Measurements from ENCODE around the gene TPRG1.

Gene TPRG1

DNA sequence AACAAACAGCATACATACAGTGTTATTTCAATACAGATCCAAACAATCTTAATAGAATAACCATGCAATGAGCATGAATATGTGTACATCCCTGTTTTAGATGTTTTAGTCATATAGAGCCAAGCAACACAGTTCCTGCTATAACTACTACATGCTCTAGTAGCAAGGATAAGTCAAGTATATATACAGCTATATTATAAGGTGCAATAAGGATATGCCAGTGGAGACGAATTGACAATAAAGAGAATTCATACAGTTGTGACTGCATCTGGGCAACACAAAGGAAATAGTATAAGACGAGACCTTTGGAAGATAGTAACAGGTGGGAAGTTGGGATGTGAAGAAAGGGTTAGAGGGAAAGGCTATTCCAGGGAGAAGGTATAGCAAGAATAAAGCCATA, 103.4 kb downstream of the TPRG1 start:
- CTCF ChIA-PET: interaction anchor here (1.4 to 10.3 kb wide), 4 partner anchors 37 to 674 kb away, joined by 3 to 98 read pairs (median 3); no protein-coding TSS in a partner anchor
- no peak for DNase-seq (ENCODE audit: extremely low spot score)

DNA sequence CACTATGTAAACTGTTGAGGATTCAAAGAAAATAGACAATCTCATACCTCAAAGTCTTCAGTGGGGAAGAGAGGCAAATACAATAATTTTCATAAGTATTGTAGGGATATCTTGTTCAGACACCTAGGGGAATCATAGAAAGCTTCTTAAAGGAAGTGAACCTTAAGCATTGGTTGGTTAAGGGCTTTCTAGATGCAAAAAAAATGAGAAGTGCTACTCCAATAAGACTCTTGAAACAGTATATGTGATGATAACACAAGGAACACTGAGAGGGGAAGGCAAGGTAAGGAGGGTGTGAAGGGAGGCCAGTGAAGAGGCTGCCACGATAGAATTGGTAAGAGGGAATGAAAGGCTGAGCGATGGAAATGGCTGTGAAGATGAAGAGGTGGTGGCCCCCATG, 104.1 kb downstream of the TPRG1 start:
- ChIA-PET POLR2A (no interaction called here), CTCF (interaction anchor here (1.1 to 10.3 kb wide), 6 partner anchors 31 to 673 kb away, joined by 3 to 98 read pairs (median 3); no protein-coding TSS in a partner anchor)
- DNase-seq (ENCODE audit: extremely low spot score): no peak
- TF ChIP-seq, protein P1, sequence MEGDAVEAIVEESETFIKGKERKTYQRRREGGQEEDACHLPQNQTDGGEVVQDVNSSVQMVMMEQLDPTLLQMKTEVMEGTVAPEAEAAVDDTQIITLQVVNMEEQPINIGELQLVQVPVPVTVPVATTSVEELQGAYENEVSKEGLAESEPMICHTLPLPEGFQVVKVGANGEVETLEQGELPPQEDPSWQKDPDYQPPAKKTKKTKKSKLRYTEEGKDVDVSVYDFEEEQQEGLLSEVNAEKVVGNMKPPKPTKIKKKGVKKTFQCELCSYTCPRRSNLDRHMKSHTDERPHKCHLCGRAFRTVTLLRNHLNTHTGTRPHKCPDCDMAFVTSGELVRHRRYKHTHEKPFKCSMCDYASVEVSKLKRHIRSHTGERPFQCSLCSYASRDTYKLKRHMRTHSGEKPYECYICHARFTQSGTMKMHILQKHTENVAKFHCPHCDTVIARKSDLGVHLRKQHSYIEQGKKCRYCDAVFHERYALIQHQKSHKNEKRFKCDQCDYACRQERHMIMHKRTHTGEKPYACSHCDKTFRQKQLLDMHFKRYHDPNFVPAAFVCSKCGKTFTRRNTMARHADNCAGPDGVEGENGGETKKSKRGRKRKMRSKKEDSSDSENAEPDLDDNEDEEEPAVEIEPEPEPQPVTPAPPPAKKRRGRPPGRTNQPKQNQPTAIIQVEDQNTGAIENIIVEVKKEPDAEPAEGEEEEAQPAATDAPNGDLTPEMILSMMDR (IDR thresholded peaks at IDR 0.05; ENCODE audit: control extremely low read depth, extremely low read depth, low read depth, missing control alignments): no peak

More for the DNA sequence above, 103.4 kb downstream of the TPRG1 start:
- POLR2A ChIA-PET: no interaction called here
- TF ChIP-seq, protein P1 (IDR thresholded peaks at IDR 0.05; ENCODE audit: control extremely low read depth, extremely low read depth, low read depth, missing control alignments): no peak

DNA sequence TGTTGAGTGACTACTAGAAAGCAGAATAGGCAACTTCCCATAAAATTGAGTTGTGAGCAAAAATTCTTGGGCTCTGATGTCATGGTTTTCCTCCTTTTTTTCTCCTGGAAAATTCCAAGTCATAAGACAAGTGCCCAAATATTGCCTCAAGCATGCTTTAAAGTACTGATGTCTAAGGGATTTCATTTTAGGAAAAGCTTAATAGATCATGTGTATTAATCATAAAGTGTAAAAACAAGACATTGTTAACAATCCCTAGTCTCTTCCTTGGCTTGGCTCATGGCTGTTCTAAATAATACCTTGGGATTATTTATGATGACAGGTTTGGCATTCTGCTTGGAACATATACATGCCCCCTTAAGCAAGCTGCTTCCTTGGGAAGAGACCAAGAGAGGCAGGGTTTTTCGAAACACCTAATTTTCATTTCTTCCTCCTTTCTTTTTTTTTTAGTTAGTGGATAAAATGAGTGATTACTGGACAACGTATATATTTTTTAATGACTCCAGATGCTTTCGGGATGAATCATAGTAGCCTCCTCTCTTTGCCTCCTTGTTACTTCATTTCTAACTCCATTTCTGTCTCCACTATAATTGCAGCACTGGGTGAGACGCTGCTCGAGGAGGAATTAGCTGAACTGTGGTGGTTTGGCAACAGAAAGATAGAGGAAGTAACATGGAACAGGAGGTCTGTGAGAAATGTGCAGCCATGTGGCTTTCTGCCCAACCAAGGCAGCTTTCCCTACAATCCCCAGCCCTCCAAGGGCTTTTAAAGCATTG, 104.9 kb downstream of the TPRG1 start:
- DNase-seq (ENCODE audit: extremely low spot score): no peak
- TF ChIP-seq, protein P1 (IDR thresholded peaks at IDR 0.05; ENCODE audit: control extremely low read depth, extremely low read depth, low read depth, missing control alignments): no peak
- ChIA-PET CTCF (interaction anchor here (1.1 to 1.9 kb wide), 9 partner anchors 10 to 675 kb away, joined by 3 to 10 read pairs (median 3); no protein-coding TSS in a partner anchor), POLR2A (no interaction called here)

DNA sequence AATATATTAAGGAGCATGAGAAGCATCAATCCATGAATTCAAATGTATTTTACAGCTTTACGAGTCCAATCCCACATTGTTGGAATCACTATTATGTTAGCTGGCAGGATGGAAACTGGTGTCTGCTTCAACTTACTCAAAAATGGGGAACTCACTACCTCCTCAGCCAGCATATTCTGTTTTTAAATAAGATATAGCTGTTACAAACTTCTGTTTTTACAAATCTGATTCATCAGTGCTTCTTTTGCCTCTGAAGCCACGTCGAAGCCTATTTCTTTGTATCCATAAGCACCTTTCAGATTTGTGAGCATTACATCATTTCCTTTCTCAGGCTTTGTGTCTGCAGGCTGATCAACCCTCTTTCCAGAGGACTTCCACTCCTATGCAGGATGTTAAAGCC, 105.9 kb downstream of the TPRG1 start:
- POLR2A ChIA-PET: interaction anchor here (0.7 kb wide), 1 partner anchor 9 kb away, joined by 3 read pairs; no protein-coding TSS in a partner anchor
- CTCF ChIA-PET: interaction anchor here (1.0 to 1.9 kb wide), 5 partner anchors 9 to 674 kb away, joined by 3 to 10 read pairs (median 6); no protein-coding TSS in a partner anchor

DNA sequence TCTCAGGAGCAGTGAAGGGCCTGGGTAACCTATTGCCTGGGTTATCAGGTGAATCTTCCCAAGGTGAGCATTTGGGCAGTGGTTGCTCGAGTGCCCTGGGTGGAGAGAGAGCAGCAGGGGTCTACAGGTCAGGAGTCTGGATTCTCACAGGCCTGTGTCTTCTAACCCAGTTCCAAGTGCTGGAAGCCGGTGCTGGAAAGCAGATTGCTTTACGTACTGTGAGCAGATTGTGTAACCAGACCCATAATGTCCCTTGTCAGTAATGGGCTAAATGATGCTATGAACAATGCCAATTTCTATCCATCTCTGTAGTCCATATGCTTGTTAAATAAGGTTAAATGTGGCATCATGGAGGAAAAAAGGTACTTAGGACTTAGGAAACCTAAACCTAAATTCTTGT, 106.5 kb downstream of the TPRG1 start:
- TF ChIP-seq, protein P1 (IDR thresholded peaks at IDR 0.05; ENCODE audit: control extremely low read depth, extremely low read depth, low read depth, missing control alignments): no peak
- POLR2A ChIA-PET: no interaction called here
- DNase-seq (ENCODE audit: extremely low spot score): no peak
- CTCF ChIA-PET: interaction anchor here (1.0 to 1.9 kb wide), 5 partner anchors 8 to 673 kb away, joined by 3 to 10 read pairs (median 6); no protein-coding TSS in a partner anchor

More for the DNA sequence above, 105.9 kb downstream of the TPRG1 start:
- no peak for DNase-seq (ENCODE audit: extremely low spot score)
- TF ChIP-seq, protein P1 (IDR thresholded peaks at IDR 0.05; ENCODE audit: control extremely low read depth, extremely low read depth, low read depth, missing control alignments): no peak

DNA sequence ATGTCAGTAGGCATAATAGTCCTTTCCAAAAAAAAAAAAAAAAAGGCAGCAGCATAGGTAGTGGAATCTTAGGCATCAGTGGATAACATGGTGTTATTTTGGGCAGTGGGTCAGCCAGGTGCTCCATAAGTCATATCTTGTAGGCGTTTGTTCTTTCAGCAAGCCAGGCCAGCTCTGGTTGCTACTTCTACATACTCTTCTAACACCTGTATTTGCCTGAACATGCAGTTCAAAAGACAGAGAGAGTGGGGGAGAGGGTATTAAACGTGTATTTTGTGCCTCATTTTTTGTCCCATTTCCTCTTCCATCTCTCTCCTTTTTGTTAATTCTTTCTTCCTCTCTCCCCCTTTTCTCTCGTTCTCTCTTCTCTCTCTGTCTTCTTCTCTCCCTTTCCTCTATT, 110.4 kb downstream of the TPRG1 start:
- POLR2A ChIA-PET: no interaction called here
- CTCF ChIA-PET: interaction anchor here (1.4 kb wide), 1 partner anchor 47 kb away, joined by 4 read pairs; no protein-coding TSS in a partner anchor
- no peak for DNase-seq (ENCODE audit: extremely low spot score)
- TF ChIP-seq, protein P1 (IDR thresholded peaks at IDR 0.05; ENCODE audit: control extremely low read depth, extremely low read depth, low read depth, missing control alignments): no peak
